Cardiac fibroblast (primary cell): ENCODE data around the gene ZNF71.

ENCODE experiments used
- DNase-seq, 2 donors: peaks; one replicate each; pipeline versions ENCODE4 v3.0.0 to v3.0.0-alpha.2; 2010; ENCODE audit warnings: low read depth in 2 of 2
- H3K4me3 ChIP-seq, 2 donors: replicated peaks in 1 of 2; 1 replicate in 1 of 2; 2 replicates in 1 of 2; pipeline ENCODE4 v1.5.1; 2011; ENCODE audit warnings: low read depth in 2 of 2, low read length in 2 of 2, mild to moderate bottlenecking in 2 of 2, moderate library complexity in 1 of 2
- TF ChIP-seq, protein P1 (sequence below): IDR thresholded peaks from one replicate; pipeline ENCODE4 v1.5.1; 2011; ENCODE audit warnings: low read depth, mild to moderate bottlenecking, low read length, inconsistent platforms

ZNF71 gene

DNA sequence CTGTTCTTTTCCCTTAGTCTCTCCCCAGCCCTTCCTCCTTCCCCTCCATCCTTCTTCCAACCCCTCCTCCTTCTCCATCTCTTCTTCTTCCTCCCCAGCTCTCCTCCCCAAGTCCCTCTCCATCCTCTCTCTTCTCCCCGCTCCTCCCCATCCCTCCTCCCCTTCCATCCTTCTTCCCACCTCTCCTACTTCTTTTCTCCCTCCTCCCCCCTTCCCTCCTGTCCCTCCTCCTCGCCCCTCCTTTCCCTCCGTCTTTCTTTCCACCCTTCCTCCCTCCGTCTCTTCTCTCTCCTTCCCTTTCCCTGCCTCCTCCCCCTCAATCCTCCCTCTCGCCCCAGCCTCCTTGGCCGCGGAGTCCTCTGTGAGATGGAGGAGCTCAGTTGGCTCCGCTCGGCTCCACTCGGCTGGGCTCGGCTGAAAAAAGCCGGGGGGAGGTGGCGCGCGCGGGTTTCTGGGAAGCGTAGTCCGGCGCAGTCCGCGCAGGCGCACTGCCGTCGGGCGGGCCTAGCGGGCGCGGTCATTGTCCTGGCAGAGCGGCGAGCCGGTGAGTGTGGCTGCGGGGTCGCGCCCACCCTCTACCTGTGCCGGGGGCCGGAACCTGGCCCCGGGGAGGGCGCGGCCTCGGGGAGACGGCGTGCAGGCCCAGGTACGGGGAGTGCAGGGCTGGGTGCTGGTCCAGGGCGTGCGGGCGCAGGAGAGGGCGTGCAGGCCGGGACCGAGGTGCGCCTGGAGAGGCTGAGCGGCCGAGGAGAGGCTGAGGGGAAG is at the start of gene ZNF71:
Gene ZNF71 (plus strand): TSS at position 520 of the 765 bp plus-strand sequence. CDS start 6,257 bp downstream, outside the sequence.
- DNase-seq = peak; percentile 88 to 91
- TF ChIP-seq, protein P1, sequence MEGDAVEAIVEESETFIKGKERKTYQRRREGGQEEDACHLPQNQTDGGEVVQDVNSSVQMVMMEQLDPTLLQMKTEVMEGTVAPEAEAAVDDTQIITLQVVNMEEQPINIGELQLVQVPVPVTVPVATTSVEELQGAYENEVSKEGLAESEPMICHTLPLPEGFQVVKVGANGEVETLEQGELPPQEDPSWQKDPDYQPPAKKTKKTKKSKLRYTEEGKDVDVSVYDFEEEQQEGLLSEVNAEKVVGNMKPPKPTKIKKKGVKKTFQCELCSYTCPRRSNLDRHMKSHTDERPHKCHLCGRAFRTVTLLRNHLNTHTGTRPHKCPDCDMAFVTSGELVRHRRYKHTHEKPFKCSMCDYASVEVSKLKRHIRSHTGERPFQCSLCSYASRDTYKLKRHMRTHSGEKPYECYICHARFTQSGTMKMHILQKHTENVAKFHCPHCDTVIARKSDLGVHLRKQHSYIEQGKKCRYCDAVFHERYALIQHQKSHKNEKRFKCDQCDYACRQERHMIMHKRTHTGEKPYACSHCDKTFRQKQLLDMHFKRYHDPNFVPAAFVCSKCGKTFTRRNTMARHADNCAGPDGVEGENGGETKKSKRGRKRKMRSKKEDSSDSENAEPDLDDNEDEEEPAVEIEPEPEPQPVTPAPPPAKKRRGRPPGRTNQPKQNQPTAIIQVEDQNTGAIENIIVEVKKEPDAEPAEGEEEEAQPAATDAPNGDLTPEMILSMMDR = no peak
- peak within 1 kb of the TSS; percentile 65 to 92 for H3K4me3 ChIP-seq

DNA sequence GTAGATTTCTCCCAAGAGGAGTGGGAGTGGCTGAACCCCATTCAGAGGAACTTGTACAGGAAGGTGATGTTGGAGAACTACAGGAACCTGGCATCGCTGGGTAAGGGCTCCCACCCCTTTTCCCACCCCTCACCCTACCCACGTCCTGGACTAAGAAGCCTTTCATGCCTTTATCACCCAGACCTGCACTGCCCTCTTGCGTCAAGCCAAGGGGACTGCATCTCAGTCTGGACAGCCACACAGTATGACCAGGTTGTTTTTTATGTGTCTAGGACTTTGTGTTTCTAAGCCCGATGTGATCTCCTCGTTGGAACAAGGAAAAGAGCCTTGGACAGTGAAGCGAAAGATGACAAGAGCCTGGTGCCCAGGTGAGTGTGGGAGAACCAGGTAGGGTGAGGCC is 47.6 kb upstream of the ZNF71 start:
- TF ChIP-seq, protein P1 = peak; percentile 28
- H3K4me3 ChIP-seq = no peak overlapping the region
- DNase-seq = no peak

- no peak for DNase-seq
- no peak overlapping the region for H3K4me3 ChIP-seq
- TF ChIP-seq, protein P1 = no peak
Measured at GRCh38 chr19:56554272-56554869, 40.7 kb upstream of the ZNF71 start.

- no peak overlapping the region for H3K4me3 ChIP-seq
- TF ChIP-seq, protein P1 = no peak
- no peak for DNase-seq
Measured at GRCh38 chr19:56562766-56563165, 32.3 kb upstream of the ZNF71 start.

DNA sequence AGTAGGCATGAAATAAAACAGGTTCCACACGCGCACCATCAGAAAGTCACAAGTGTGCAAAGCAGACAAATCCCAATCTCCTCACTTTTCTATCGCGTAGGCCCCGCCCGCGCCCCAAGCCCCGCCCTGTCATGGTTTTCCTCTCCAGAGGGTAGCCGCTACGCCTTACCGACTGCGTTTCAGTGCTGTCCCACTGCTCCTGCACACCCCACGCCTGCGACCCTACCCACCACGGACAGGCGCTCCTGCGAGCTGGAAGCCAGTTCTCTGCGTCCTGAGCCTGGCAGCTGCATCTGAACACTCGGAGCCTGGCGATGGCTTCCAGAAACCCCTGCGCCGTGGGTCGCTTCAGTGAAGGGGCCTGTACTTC is 28.2 kb upstream of the ZNF71 start:
- DNase-seq = peak; percentile 44 to 51
- peak overlapping the region; percentile 83 to 96 for H3K4me3 ChIP-seq

DNA sequence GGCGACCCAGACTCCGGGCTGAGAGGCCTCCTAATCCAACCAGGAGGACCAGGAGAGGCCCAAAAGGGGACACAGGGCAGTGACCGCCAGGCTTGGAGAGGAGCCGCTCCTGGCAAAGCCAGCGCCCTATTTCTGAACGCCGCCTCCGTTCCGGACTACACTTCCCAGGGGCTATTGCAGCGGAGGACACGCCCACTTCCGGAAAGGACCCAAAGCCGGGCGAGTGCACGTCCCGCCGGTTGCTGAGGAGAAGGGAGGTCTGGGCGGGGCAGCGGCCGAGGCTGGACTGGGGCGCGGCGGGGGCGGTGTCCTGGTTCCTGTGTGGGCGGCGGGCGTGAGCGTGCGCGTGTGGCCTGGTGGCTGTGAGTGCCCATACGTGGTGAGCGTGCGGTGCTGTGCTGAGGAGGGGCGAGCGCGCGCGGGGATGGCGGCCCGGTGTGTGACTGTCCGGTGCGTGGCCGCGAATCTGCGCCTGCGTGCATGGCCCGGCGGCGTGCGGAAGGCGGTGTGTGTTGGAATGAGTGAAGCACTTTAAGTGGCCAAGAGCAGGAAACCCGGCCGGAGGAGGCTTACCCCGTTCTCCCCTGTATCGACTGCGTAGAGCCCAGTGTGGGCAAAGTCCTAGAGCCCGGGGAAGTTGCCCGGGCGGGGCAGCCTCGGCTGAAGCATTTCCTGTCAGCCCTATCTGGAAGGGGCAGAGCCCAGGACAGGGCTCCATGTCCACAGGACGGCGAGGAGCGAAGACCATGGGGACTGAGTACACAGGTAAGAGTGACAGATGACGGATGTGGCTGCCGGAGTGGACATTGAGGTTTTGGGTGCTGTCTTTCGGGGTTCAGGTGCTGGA is 27.6 kb upstream of the ZNF71 start, which contains the start of gene ZNF470:
Gene ZNF470 (plus strand): TSS at position 195 of the 847 bp plus-strand sequence. CDS start 2,844 bp downstream, outside the sequence.
- H3K4me3 ChIP-seq = peak within 1 kb of the TSS; percentile 83 to 96
- peak; percentile 92 to 94 for DNase-seq
- TF ChIP-seq, protein P1 = no peak

More for the DNA sequence above, 28.2 kb upstream of the ZNF71 start:
- TF ChIP-seq, protein P1 = no peak
